ENCODE data around the gene TDRD9.

GRCh38 chr14:103882503-103883262 is 45.6 kb upstream of the TDRD9 start:
- TF ChIP-seq EP300 (IDR thresholded peaks at IDR 0.05) = no peak
- TF ChIP-seq POLR2A (IDR thresholded peaks at IDR 0.05) = no peak
- no peak for TF ChIP-seq CTCF (IDR thresholded peaks at IDR 0.05)
- TF ChIP-seq POLR2AphosphoS5 (IDR thresholded peaks at IDR 0.05) = no peak

Measured in stomach (tissue), 4 donors.